ENCODE data around the gene SLC6A4.

- TF ChIP-seq, protein P1, sequence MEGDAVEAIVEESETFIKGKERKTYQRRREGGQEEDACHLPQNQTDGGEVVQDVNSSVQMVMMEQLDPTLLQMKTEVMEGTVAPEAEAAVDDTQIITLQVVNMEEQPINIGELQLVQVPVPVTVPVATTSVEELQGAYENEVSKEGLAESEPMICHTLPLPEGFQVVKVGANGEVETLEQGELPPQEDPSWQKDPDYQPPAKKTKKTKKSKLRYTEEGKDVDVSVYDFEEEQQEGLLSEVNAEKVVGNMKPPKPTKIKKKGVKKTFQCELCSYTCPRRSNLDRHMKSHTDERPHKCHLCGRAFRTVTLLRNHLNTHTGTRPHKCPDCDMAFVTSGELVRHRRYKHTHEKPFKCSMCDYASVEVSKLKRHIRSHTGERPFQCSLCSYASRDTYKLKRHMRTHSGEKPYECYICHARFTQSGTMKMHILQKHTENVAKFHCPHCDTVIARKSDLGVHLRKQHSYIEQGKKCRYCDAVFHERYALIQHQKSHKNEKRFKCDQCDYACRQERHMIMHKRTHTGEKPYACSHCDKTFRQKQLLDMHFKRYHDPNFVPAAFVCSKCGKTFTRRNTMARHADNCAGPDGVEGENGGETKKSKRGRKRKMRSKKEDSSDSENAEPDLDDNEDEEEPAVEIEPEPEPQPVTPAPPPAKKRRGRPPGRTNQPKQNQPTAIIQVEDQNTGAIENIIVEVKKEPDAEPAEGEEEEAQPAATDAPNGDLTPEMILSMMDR (IDR thresholded peaks at IDR 0.05; ENCODE audit: low read depth, low read length, poor library complexity, severe bottlenecking), result no peak
- TF ChIP-seq EZH2phosphoT487 (IDR thresholded peaks at IDR 0.05; ENCODE audit: borderline replicate concordance, low read length), result no peak
Measured at GRCh38 chr17:30153463-30153862, 82.0 kb downstream of the SLC6A4 start.
